Parathyroid adenoma (tissue), 2 donors: ENCODE results near the gene PRRC2B.

Source experiments
- H2AFZ ChIP-seq: fragments of 300-600 bp; sonication (generic); one replicate; pipeline ENCODE4 v1.7.0; 2017; ENCODE audit warnings: antibody characterized with exemption, mild to moderate bottlenecking
- H3K27ac ChIP-seq: fragments of 300-600 bp; sonication (generic); one replicate; pipeline ENCODE4 v1.7.0; 2017
- H3K27me3 ChIP-seq: fragments of 300-600 bp; sonication (generic); one replicate; pipeline ENCODE4 v1.7.0; 2017; ENCODE audit warnings: low read length; ENCODE audit not compliant: control insufficient read depth, insufficient read depth
- H3K36me3 ChIP-seq: fragments of 300-600 bp; sonication (generic); one replicate; pipeline ENCODE4 v1.7.0; 2017; ENCODE audit warnings: low read length; ENCODE audit not compliant: control insufficient read depth, insufficient read depth
- H3K4me1 ChIP-seq: fragments of 300-600 bp; sonication (generic); one replicate; pipeline ENCODE4 v1.7.0; 2017; ENCODE audit warnings: control low read depth
- H3K4me2 ChIP-seq: fragments of 300-600 bp; sonication (generic); one replicate; pipeline ENCODE4 v1.7.0; 2017; ENCODE audit warnings: low read length
- H3K4me3 ChIP-seq: fragments of 300-600 bp; sonication (generic); one replicate; pipeline ENCODE4 v1.7.0; 2017; ENCODE audit warnings: low read depth, low read length
- H3K79me2 ChIP-seq: fragments of 300-600 bp; sonication (generic); one replicate; pipeline ENCODE4 v1.7.0; 2017; ENCODE audit warnings: control low read depth
- H3K9ac ChIP-seq: fragments of 300-600 bp; sonication (generic); one replicate; pipeline ENCODE4 v1.7.0; 2017; ENCODE audit warnings: mild to moderate bottlenecking
- H3K9me3 ChIP-seq: fragments of 300-600 bp; sonication (generic); one replicate; pipeline ENCODE4 v1.7.0; 2017; ENCODE audit warnings: low read length; ENCODE audit not compliant: control insufficient read depth
- TF ChIP-seq, protein P1 (sequence below): fragments of 300-600 bp; sonication (generic); IDR thresholded peaks from one replicate; pipeline ENCODE4 v1.7.0; 2017; ENCODE audit warnings: antibody characterized with exemption, mild to moderate bottlenecking
- donor health status: primary hyperparathyroidism.

Gene PRRC2B

GRCh38 chr9:131482343-131483006 lies 88.6 kb downstream of the PRRC2B start:
- H3K4me3 ChIP-seq, result no peak overlapping the region
- H3K79me2 ChIP-seq, result peaks cover 5% of the 10 kb centered on the region
- no peak overlapping the region for H2AFZ ChIP-seq
- no peak overlapping the region for H3K4me2 ChIP-seq
- H3K27ac ChIP-seq, result no peak overlapping the region
- H3K4me1 ChIP-seq, result no peaks in the 10 kb centered on the region
- no peaks in the 10 kb centered on the region for H3K27me3 ChIP-seq
- TF ChIP-seq, protein P1, sequence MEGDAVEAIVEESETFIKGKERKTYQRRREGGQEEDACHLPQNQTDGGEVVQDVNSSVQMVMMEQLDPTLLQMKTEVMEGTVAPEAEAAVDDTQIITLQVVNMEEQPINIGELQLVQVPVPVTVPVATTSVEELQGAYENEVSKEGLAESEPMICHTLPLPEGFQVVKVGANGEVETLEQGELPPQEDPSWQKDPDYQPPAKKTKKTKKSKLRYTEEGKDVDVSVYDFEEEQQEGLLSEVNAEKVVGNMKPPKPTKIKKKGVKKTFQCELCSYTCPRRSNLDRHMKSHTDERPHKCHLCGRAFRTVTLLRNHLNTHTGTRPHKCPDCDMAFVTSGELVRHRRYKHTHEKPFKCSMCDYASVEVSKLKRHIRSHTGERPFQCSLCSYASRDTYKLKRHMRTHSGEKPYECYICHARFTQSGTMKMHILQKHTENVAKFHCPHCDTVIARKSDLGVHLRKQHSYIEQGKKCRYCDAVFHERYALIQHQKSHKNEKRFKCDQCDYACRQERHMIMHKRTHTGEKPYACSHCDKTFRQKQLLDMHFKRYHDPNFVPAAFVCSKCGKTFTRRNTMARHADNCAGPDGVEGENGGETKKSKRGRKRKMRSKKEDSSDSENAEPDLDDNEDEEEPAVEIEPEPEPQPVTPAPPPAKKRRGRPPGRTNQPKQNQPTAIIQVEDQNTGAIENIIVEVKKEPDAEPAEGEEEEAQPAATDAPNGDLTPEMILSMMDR, result no peak
- no peaks in the 10 kb centered on the region for H3K9me3 ChIP-seq
- no peaks in the 10 kb centered on the region for H3K36me3 ChIP-seq
- no peak overlapping the region for H3K9ac ChIP-seq

DNA sequence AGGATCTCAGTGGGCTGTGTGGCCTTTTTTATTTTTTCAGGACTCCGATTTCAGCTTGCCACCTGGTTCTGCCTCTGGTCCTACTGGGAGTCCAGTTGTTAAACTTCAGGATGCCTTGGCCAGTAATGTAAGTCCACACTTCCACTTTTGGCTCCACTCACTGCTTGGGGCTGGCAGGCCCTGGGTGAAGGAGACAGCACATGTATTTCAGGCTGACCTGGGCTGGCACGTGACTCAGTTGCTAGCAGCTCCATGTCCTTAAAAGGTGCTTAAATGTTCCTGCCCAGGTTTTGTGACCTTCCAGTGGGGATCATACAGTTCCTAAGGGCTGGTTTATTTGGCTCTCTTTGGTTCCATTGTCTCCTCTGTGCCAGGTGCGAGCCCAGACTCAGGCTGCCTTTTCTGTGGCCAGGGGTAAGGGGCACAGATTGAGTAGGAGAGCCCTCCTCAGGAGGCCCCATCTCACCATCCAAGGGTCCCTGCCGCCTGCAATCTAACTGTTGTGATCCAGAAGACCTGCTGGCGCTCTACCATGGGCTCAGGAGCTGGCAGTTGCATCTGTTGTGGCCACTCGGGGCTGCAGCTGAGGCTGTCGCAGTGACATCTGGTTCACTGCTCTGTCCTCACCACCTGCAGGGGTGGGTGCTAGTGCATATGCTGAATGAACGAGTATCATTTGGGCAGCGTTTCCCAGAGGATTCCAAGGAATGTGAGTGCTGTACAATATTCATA lies 89.6 kb downstream of the PRRC2B start:
- no peak overlapping the region for H3K27ac ChIP-seq
- H3K79me2 ChIP-seq, result peaks cover 2% of the 10 kb centered on the region
- H3K9me3 ChIP-seq, result no peaks in the 10 kb centered on the region
- no peaks in the 10 kb centered on the region for H3K4me1 ChIP-seq
- no peak overlapping the region for H3K4me3 ChIP-seq
- no peak overlapping the region for H3K4me2 ChIP-seq
- H2AFZ ChIP-seq, result no peak overlapping the region
- no peak overlapping the region for H3K9ac ChIP-seq
- H3K36me3 ChIP-seq, result no peaks in the 10 kb centered on the region
- TF ChIP-seq, protein P1, result no peak
- no peaks in the 10 kb centered on the region for H3K27me3 ChIP-seq

- no peaks in the 10 kb centered on the region for H3K9me3 ChIP-seq
- H3K9ac ChIP-seq, result no peak overlapping the region
- H3K4me3 ChIP-seq, result no peak overlapping the region
- H3K27ac ChIP-seq, result no peak overlapping the region
- H3K4me2 ChIP-seq, result no peak overlapping the region
- H3K4me1 ChIP-seq, result no peaks in the 10 kb centered on the region
- no peak overlapping the region for H2AFZ ChIP-seq
- H3K36me3 ChIP-seq, result no peaks in the 10 kb centered on the region
- peaks cover 2% of the 10 kb centered on the region for H3K79me2 ChIP-seq
- no peaks in the 10 kb centered on the region for H3K27me3 ChIP-seq
- TF ChIP-seq, protein P1, result no peak
These were observed 90.2 kb downstream of the PRRC2B start for GRCh38 chr9:131484051-131484445.

DNA sequence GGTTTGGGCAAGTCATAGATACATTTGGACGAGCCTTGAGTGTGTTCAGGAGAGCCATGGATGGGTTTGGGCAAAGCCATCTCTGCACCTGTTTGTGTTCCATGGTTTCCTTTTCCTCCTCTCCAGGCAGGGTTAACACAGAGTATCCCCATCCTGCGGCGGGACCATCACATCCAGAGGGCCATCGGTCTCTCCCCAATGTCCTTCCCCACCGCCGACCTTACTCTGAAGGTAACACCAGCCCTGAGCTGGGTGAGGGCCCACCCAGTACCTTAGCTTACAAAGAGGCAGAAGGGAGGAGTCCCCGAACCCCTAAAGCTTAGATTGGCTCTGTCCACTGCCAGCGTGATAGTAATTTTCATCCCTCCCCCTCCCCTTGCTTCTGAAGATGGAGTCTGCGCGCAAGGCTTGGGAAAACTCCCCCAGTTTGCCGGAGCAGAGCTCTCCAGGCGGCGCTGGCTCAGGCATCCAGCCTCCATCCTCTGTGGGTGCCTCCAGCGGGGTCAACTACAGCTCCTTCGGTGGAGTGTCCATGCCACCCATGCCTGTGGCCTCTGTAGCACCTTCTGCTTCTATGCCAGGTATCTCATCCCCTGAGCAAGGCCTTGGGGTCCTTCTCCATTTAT lies 90.8 kb downstream of the PRRC2B start:
- Histone ChIP-seq H3K36me3 (no peaks in the 10 kb centered on the region), H3K79me2 (peaks cover 2% of the 10 kb centered on the region), H3K4me2 (no peak overlapping the region), H3K9ac (no peak overlapping the region), H3K9me3 (no peaks in the 10 kb centered on the region), H3K27ac (no peak overlapping the region), H2AFZ (no peak overlapping the region), H3K27me3 (no peaks in the 10 kb centered on the region), H3K4me1 (no peaks in the 10 kb centered on the region), H3K4me3 (no peak overlapping the region)
- TF ChIP-seq, protein P1, result no peak
